Measurements from ENCODE around the gene MED1.
"Not testable (repeated sequence)": the region's sequence is repeated elsewhere in the genome, so short reads cannot be mapped to it uniquely, and the experiment has no call there.

Gene MED1

DNA sequence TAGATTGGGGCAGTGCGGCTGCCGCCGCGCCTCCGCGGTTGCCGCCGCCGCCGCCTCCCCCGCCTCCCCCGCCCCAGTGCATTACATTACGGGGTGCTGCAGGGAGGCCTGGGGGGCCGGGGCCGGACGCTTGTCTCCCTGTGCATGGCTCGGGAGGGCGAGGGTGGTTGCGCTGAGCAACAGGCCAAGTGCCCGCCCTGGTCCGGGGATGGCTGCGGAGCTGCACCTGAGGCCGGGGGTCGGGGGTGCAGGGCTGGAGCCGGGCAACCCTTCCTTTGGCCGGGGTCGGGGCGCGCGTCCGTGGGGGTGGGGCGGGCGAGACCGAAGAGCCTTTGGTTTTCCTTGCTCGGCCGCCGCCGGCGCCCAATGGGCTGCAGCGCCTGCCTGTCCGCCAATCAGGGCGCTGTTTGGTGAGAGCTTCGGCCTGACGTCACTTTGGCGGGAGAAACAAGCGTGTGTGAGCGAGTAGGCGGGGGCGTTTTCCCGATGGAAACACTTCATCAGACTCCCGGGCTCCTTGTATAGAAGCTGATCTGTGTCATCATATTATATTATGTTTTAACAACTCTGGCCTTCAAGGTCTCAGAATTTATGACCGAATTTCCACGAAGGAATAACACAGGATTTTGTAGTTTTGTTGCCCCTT is 48.7 kb downstream of the MED1 start:
- H3K4me3 Mint-ChIP-seq = peak overlapping the region; percentile 96
- H3K4me1 Mint-ChIP-seq (ENCODE audit: low read depth) = peaks cover 72% of the 10 kb centered on the region
- no peaks in the 10 kb centered on the region for H3K9me3 Mint-ChIP-seq
- DNase-seq = peak; percentile 89
- H3K36me3 Mint-ChIP-seq (ENCODE audit: low read depth) = peaks cover 36% of the 10 kb centered on the region
- H3K27ac Mint-ChIP-seq = peak overlapping the region; percentile 98
- no peaks in the 10 kb centered on the region for H3K27me3 Mint-ChIP-seq

DNA sequence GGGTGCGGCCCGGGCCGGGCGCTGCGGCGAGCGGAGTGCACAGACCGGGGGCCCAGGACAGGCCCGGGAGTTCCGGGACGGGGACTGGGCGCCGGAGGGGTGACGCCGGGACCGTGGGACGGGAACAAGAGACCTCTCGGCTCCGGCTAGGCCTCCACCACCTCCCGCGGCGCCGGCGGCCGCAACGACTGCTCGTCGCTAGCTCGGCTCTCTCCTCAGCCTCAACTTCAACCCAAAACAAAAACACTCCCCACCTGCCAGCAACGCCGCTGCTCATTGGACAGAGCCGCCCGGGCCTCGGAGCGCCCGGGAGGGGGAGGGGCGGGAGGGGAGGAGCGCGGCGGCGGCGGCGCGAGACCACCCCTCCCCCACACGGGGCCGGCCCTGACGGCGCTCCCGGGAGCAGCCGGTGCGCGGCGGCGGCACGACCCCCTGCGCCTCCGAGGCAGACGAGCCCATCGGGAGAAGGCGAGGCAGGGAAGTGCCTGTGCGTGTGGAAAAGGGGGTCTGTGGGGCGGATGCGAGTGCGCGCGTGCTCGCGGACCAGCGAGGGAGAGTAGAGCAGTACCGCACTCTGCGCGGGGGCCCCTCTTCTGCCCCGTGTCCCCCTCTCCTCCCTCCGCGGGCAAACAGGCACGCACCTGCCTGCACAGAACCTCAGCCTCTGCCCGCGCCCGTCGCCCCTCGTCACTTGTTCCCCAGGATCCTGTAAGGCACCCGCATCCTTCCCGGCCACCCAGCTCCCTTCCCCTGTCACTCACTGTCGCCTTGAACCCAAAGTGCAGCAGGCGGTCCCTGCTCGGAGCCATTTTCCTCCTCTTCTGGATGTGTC is 49.4 kb downstream of the MED1 start, which contains the start of gene FBXL20:
FBXL20 (minus strand) TSS at position 215 of the 832 bp plus-strand sequence. CDS start 224 bp downstream, outside the sequence.
- DNase-seq = peak; percentile 94
- Mint-ChIP-seq H3K4me3 (peak within 1 kb of the TSS; percentile 96), H3K4me1 (ENCODE audit: low read depth) (peaks cover 72% of the 10 kb centered on the region), H3K36me3 (ENCODE audit: low read depth) (peaks cover 33% of the 10 kb centered on the region), H3K27me3 (no peaks in the 10 kb centered on the region), H3K27ac (peak within 1 kb of the TSS; percentile 98), H3K9me3 (no peaks in the 10 kb centered on the region)

DNA sequence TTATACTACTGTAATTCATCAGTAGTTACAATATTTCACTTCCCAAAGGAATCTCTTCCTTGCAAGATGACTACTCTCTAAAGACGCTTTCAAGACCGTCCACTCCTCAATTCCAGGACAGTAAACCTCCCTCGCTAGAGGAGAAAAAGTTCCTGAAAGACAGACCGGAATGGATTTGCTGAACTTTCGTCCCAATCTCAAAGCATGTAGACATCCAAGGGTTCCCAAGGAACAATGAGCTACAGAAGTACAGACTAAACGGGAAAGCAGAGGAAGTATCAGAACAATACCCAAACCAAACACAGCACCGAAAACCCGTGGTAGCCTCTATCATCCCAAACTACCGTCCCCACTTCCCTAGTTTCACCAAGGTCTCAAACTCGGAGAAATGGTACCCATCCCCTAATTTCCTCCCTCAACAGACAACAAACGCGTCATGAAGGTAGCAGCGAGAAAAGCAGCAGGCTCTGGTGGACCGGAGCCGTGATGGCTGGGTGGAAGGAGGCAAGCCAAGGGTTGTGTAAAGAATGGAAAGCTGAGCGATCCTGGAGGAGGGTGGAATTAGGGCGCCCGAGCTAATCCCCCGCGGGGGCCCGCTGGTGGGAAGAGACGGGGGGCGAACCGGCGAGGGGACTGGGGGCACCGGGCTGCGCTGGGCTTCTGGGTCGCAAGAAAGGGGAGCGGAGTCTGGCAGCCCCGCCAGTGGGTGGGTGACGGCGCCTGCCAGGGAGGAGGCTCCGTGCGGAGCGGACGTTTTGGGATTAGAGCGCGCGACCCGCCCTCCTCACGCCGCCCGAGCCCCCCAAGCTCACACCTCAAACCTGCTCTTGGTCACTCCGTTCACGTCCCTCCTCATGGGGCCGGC is 50.3 kb downstream of the MED1 start:
- H3K9me3 Mint-ChIP-seq = no peaks in the 10 kb centered on the region
- peaks cover 26% of the 10 kb centered on the region for H3K36me3 Mint-ChIP-seq (ENCODE audit: low read depth)
- no peaks in the 10 kb centered on the region for H3K27me3 Mint-ChIP-seq
- H3K4me3 Mint-ChIP-seq = peak overlapping the region; percentile 96
- H3K4me1 Mint-ChIP-seq (ENCODE audit: low read depth) = peaks cover 67% of the 10 kb centered on the region
- no peak for DNase-seq
- peak overlapping the region; percentile 97 for H3K27ac Mint-ChIP-seq

DNA sequence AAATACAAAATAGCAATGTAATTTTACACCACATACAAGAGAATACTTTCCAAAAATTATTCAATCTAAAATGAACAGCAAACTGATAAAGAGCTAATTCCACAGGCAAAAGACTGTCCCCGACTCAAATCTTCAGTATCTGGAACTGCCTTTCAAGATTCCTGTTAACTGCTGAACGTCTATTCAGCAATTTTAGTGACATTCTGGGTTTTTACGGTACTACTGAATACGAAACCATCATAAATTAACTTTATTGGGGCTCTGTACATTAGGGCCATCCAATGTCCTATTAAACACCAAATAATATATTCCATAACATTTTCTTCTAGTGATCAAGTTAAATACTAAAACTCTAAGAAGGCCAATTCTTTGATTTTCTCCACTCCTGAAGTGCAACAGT is 51.3 kb downstream of the MED1 start:
- Mint-ChIP-seq H3K27ac (peak overlapping the region; percentile 97), H3K4me1 (ENCODE audit: low read depth) (peaks cover 61% of the 10 kb centered on the region), H3K27me3 (no peaks in the 10 kb centered on the region), H3K36me3 (ENCODE audit: low read depth) (peaks cover 17% of the 10 kb centered on the region), H3K4me3 (peak overlapping the region; percentile 96), H3K9me3 (no peaks in the 10 kb centered on the region)
- no peak for DNase-seq

DNA sequence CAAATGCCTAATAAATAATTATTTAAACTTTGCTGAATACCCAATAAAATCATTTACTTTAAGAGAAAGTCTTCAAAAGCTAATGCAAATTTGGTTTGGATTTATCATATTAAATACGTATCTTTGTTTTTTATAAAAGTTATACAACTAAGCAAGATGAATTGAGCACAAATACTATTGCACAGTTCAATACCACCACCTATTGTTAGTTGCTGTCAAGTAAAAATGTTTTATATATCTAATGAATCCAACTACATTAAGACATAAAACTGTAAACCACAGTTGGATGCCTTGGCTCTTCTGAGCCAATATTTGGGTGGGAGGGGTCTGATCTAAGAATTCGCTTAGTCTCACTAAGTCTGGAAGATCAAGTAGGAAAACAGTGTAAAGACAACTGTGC is 57.3 kb downstream of the MED1 start:
- Mint-ChIP-seq H3K27ac (no peak overlapping the region), H3K36me3 (ENCODE audit: low read depth) (peaks cover 5% of the 10 kb centered on the region), H3K4me3 (no peak overlapping the region), H3K27me3 (no peaks in the 10 kb centered on the region), H3K4me1 (ENCODE audit: low read depth) (peaks cover 34% of the 10 kb centered on the region), H3K9me3 (no peaks in the 10 kb centered on the region)
- no peak for DNase-seq

DNA sequence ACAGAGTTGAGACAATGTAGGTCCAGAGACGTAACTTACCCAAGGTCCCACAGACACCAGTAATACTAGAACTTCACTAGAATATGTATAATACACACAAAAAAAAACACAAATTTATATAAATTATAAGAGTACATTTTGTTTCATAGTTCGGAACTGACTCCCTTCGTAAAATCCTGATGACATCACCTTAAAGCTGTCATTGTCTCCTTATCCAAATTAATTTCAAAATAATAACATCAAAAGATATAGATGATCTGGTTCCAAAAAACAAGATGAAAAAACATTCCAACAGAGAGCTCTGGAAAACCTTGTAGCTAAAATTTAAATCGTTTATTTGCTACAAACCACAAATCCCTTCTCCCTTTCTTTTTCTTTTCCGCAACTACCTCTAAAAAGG is 59.6 kb downstream of the MED1 start:
- no peak for DNase-seq
- no peak overlapping the region for H3K4me3 Mint-ChIP-seq
- peaks cover 11% of the 10 kb centered on the region for H3K36me3 Mint-ChIP-seq (ENCODE audit: low read depth)
- no peaks in the 10 kb centered on the region for H3K9me3 Mint-ChIP-seq
- peaks cover 19% of the 10 kb centered on the region for H3K4me1 Mint-ChIP-seq (ENCODE audit: low read depth)
- no peak overlapping the region for H3K27ac Mint-ChIP-seq
- no peaks in the 10 kb centered on the region for H3K27me3 Mint-ChIP-seq

DNA sequence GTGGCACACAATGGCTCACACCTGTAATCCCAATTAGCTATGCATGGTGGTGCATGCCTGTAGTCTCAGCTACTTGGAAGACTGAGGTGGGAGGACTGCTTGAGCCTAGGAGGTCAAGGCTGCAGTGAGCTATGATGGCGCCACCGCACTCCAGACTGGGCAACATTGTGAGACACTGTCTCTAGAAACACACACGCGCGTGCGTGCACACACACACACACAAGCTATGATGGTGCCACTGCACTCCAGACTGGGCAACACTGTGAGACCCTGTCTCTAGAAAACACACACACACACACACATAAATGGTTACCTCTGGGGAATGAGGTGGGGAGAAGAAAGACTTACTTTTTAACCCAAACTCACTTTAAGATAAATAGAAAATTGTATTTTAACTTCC is 66.0 kb downstream of the MED1 start:
- peaks cover 15% of the 10 kb centered on the region for H3K36me3 Mint-ChIP-seq (ENCODE audit: low read depth)
- H3K27me3 Mint-ChIP-seq = no peaks in the 10 kb centered on the region
- H3K4me1 Mint-ChIP-seq (ENCODE audit: low read depth) = peaks cover 13% of the 10 kb centered on the region
- H3K4me3 Mint-ChIP-seq = no peak overlapping the region
- DNase-seq = no peak
- no peaks in the 10 kb centered on the region for H3K9me3 Mint-ChIP-seq
- H3K27ac Mint-ChIP-seq = no peak overlapping the region

DNA sequence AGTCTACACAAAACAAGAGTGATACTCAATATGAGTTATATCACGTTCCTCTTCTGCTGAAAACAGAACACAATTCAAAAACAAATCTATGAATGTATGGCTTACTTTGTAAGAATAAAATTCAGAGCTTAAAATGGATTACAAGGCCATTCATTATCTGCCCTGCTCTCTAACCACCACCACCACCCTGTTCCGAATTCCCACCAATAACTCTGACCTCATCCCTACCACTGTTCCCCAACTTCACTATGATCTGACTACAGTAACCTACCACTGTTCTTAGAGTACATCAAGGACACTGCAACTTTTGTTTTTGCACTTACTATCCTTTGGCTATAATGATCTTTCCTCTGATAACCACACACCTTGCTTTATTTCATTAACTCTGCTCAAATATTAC is 70.9 kb downstream of the MED1 start:
- Mint-ChIP-seq H3K27ac (peak overlapping the region; percentile 29), H3K4me1 (ENCODE audit: low read depth) (peaks cover 33% of the 10 kb centered on the region), H3K27me3 (no peaks in the 10 kb centered on the region), H3K4me3 (no peak overlapping the region), H3K9me3 (no peaks in the 10 kb centered on the region), H3K36me3 (ENCODE audit: low read depth) (peaks cover 2% of the 10 kb centered on the region)
- DNase-seq = no peak

DNA sequence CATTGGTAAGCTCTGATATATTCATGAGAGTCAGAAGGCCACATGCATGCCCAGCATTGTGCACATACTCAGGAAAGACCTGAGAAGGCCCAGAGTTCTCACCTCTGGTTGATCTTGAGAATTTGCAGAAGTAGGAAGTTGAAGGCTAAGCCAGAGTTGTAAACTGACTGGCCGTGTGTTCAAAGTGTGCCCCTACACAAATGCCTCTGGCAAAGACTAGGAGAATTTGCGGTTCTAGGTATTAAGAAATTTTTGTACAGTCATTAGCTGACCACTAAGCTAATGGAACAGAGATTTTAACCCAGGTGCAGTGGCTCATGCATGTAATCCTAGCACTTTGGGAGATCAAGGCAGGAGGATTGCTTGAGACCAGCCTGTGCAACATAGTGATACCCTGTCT is 74.6 kb downstream of the MED1 start:
- Mint-ChIP-seq H3K4me3 (no peak overlapping the region), H3K27ac (peak overlapping the region; percentile 28), H3K4me1 (ENCODE audit: low read depth) (peaks cover 36% of the 10 kb centered on the region), H3K36me3 (ENCODE audit: low read depth) (peaks cover 4% of the 10 kb centered on the region), H3K9me3 (no peaks in the 10 kb centered on the region), H3K27me3 (no peaks in the 10 kb centered on the region)
- DNase-seq = no peak

DNA sequence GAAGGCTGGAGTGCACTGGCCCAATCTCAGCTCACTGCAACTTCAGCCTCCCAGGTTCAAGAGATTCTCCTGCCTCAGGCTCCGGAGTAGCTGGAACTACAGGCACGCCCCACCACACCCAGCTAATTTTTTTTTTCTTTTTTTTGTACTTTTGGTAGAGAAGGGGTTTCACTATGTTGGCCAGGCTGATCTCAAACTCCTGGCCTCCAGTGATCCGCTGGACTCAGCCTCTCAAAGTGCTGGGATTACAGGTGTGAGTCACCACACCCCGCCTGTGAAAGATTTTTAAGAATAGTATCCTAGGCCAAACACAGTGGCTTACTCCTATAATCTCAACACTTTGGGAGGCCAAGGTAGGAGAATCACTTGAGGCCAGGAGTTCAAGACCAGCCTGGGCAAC is 83.3 kb downstream of the MED1 start:
- DNase-seq; H3K27me3 Mint-ChIP-seq; H3K4me3 Mint-ChIP-seq; H3K27ac Mint-ChIP-seq; H3K9me3 Mint-ChIP-seq; H3K36me3 Mint-ChIP-seq (ENCODE audit: low read depth): not testable (repeated sequence)
- peaks cover 12% of the 10 kb centered on the region for H3K4me1 Mint-ChIP-seq (ENCODE audit: low read depth)

DNA sequence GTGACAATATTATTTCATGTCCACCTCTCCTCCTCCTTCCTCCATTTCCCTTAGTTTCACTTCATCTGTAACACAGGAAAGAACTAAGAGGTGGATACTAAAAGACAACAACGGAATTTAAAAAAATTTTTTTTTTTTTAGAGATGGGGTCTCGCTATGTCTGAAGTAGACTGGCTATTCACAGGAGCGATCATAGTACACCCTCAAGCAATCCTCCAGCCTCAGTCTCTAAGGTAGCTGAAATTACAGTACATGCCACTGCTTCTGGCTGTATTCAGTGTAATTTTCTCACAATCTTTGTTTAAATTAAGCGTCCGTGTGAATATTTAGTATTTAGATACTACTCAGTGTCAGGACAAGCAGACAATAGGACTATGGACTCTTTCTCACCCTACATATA is 85.2 kb downstream of the MED1 start:
- peaks cover 15% of the 10 kb centered on the region for H3K4me1 Mint-ChIP-seq (ENCODE audit: low read depth)
- H3K9me3 Mint-ChIP-seq = no peaks in the 10 kb centered on the region
- H3K36me3 Mint-ChIP-seq (ENCODE audit: low read depth) = no peaks in the 10 kb centered on the region
- no peak for DNase-seq
- H3K4me3 Mint-ChIP-seq = no peak overlapping the region
- H3K27ac Mint-ChIP-seq = no peak overlapping the region
- no peaks in the 10 kb centered on the region for H3K27me3 Mint-ChIP-seq

DNA sequence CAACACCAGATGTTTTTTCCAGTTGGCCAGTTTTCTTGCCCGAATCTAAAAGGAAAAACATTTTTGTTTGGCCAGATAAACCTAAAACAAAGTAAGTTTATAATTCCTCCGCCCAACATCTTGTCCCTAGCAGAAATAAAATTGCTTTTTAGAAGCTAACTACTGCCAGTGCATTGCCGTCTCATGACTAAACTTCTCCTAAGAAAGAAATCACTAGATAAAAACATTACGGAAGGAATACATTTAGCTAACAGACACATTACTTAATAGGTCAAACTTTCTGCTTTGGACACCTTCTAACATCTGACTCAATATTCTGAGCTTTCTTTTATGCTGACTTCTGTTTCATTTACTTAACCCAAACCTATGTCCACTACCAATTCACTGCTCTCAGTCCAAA is 85.8 kb downstream of the MED1 start:
- no peak overlapping the region for H3K27ac Mint-ChIP-seq
- peaks cover 21% of the 10 kb centered on the region for H3K4me1 Mint-ChIP-seq (ENCODE audit: low read depth)
- no peaks in the 10 kb centered on the region for H3K27me3 Mint-ChIP-seq
- no peak for DNase-seq
- no peaks in the 10 kb centered on the region for H3K9me3 Mint-ChIP-seq
- H3K36me3 Mint-ChIP-seq (ENCODE audit: low read depth) = no peaks in the 10 kb centered on the region
- no peak overlapping the region for H3K4me3 Mint-ChIP-seq

DNA sequence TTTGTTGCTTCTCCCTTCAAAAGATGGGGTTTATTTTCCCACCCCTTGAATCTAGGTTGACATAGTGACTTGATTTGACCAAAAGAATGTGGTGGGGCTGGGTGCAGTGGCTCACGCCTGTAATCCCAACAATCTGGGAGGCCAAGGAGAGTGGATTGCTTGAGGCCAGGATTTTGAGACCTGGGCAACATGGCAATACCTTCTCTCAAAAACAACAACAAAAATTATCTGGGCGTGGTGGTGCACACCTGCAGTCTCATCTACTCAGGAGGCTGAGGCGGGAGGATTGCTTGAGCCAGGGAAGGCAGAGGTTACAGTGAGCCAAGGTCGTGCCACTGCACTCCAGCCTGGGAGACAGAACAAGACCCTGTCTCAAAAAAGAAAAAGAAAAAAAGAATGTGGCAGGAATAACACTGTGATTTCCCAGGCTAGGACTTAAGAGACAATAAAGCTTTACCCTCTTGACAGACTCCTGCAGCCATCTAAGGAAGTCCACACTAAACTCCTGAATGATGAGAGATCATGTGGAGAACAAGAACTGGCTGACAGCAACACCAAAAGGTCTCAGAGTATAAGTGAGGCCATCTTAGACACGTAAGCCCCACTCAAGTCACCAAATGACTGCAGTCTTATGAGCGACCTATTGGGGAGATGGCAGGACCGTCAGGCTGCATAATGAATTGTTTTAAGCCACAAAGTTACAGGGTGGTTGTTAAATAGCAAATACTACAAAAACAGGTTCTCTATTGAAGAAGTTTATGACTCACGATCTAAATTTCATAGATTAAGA is 86.6 kb downstream of the MED1 start:
- no peak overlapping the region for H3K27ac Mint-ChIP-seq
- H3K27me3 Mint-ChIP-seq = no peaks in the 10 kb centered on the region
- H3K36me3 Mint-ChIP-seq (ENCODE audit: low read depth) = no peaks in the 10 kb centered on the region
- H3K9me3 Mint-ChIP-seq = no peaks in the 10 kb centered on the region
- no peak overlapping the region for H3K4me3 Mint-ChIP-seq
- peaks cover 24% of the 10 kb centered on the region for H3K4me1 Mint-ChIP-seq (ENCODE audit: low read depth)
- no peak for DNase-seq

DNA sequence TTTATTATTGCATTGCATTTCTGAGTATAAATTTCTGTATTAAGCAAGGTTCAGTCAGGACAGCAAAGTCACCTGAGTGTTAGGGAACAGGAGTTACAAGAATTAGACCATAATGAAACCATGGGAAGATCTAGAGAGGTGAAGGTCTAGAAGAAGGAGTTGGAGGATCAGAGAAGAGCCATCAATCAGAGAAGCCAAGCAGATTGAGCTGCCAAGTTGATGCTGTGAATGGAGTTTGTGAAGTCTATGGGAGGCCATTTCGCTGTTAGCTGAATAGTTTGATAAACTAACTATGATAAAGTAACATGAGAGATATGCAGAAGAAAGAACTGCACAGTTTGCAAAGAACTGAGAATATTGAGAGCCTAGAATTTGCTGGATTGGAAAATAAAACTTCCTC is 90.0 kb downstream of the MED1 start:
- DNase-seq = no peak
- Mint-ChIP-seq H3K27me3 (no peaks in the 10 kb centered on the region), H3K4me1 (ENCODE audit: low read depth) (peaks cover 23% of the 10 kb centered on the region), H3K27ac (peak overlapping the region; percentile 0), H3K36me3 (ENCODE audit: low read depth) (peaks cover 2% of the 10 kb centered on the region), H3K4me3 (no peak overlapping the region), H3K9me3 (no peaks in the 10 kb centered on the region)
